ENCODE data around the gene GRAMD2A. TPM values are rescaled to one million over a fixed set of nuclear protein-coding genes. Genes with fewer than 3 reads are reported as not detected.
A peak's percentile ranks its signal among the peaks of the same experiment; 100 is the strongest.

Gene GRAMD2A
- total and polyA plus RNA-seq, 8 donors = 0.19 to 0.28 TPM; not detected in 6

DNA sequence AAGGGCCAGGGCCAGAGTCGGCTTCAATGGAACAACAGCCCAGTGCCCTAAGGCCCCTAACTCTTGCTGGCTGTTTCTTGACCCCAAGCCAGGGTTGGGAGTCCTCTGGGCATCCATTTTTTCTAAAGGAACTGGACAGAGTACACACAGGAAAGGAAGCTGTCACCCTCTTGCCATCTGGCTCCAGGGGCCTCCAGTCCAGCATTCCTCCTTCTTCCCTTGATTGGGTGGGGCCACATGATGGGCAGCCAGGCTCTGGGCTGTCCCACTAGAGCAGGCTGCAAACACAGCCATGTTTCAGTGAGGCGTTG lies 1.6 kb upstream of the GRAMD2A start:
- WGBS, 2 donors = 71 to 85% methylated on average over 2 of the region's 2 CpGs

DNA sequence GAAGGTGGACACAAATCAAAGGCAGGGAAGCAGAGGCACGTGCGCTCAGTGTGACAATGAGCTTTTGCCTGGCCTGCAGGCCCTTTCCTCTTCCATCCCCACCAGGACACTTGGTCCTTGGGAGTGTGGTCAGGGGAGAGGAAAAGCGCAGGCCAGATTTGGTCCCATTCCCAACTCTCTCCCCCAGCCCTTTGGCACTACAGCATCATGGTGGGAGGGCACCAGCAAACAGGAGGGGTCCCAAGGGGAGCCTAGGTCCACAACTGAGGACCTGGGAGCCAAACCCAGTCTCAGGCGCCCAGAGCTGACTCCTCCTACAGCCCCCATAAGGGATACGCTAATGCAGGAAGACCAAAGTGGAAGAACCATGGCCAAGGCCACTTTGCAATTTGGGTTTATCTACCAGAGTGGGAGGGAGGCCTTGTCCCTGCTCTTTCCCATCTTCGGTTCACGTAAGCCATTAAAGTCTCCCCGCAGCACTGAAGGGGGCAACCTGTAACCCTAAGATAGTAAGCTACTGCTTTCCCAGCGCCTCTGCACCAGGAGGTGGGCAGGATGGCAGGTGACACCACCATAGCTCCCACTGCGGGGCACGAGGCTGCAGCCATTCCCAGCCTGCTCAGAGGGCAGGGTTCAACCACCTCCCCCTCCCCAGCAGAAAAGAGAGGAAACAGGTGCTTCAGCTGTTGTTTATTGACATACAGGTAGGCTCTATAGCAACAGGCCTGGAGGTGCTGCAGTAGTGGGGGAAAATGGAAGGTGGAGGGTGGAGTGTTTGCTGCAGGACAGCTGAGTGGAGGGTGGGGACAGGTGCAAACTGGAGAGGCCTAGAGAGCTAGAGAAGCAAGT lies 993 bp upstream of the GRAMD2A start:
- WGBS, 2 donors = 74% methylated on average over 11 of the region's 11 CpGs
- intact Hi-C loops (cut with DNase I) = loop anchor here in 1 of 3 donors (5.0 kb wide), 1 partner anchor 89 kb away; no protein-coding TSS in a partner anchor
- Histone ChIP-seq H3K9me3 (no peaks in the 10 kb centered on the region), H3K27me3 (peaks cover 0 to 3% (median 0%) of the 10 kb centered on the region in 4 donors), H3K4me3 (no peak overlapping the region), H3K4me1 (no peaks in the 10 kb centered on the region), H3K36me3 (peaks cover 3 to 27% (median 21%) of the 10 kb centered on the region in 3 donors), H3K27ac (no peak overlapping the region)
- ATAC-seq (no peak), DNase-seq (no peak), FAIRE-seq (no peak)
- TF ChIP-seq, protein P1, sequence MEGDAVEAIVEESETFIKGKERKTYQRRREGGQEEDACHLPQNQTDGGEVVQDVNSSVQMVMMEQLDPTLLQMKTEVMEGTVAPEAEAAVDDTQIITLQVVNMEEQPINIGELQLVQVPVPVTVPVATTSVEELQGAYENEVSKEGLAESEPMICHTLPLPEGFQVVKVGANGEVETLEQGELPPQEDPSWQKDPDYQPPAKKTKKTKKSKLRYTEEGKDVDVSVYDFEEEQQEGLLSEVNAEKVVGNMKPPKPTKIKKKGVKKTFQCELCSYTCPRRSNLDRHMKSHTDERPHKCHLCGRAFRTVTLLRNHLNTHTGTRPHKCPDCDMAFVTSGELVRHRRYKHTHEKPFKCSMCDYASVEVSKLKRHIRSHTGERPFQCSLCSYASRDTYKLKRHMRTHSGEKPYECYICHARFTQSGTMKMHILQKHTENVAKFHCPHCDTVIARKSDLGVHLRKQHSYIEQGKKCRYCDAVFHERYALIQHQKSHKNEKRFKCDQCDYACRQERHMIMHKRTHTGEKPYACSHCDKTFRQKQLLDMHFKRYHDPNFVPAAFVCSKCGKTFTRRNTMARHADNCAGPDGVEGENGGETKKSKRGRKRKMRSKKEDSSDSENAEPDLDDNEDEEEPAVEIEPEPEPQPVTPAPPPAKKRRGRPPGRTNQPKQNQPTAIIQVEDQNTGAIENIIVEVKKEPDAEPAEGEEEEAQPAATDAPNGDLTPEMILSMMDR (IDR thresholded peaks at IDR 0.05) = no peak

More for the DNA sequence above, 1.6 kb upstream of the GRAMD2A start:
- Histone ChIP-seq H3K27ac (no peak overlapping the region), H3K27me3 (peaks cover 0 to 3% (median 0%) of the 10 kb centered on the region in 4 donors), H3K36me3 (peaks cover 3 to 33% (median 21%) of the 10 kb centered on the region in 3 donors), H3K4me1 (no peaks in the 10 kb centered on the region), H3K9me3 (no peaks in the 10 kb centered on the region), H3K4me3 (no peak overlapping the region)
- TF ChIP-seq, protein P1 (IDR thresholded peaks at IDR 0.05) = no peak
- FAIRE-seq (no peak), ATAC-seq (no peak), DNase-seq (no peak)
- intact Hi-C loops (cut with DNase I) = loop anchor here in 1 of 3 donors (5.0 kb wide), 1 partner anchor 88 kb away; no protein-coding TSS in a partner anchor

DNA sequence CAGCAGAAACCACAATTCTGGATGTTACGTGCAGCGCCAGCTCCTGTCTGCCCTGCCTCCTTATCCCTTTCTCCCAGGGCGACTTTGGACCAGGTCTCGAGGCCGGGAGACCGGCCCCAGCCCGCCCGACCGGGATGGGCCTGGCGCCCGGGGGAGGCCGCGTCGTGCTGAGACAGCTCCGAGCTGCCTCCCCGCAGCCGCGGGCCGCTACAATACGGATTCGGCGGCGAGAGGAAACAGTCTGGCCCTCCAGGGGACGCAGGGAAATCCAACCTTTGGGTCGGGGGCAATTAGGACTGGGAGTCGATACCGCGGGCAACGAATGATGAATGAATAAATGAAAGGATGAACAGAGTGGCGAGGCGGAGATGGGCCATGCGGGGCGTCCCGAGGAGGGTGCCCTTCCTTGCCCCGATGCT lies 537 bp downstream of the GRAMD2A start:
- H3K36me3 ChIP-seq = peaks cover 0 to 12% (median 8%) of the 10 kb centered on the region in 3 donors
- intact Hi-C loops (cut with DNase I) = loop anchor here in 1 of 3 donors (5.0 kb wide), 1 partner anchor 90 kb away; no protein-coding TSS in a partner anchor
- H3K27ac ChIP-seq = no peak overlapping the region
- H3K4me3 ChIP-seq = peak overlapping the region in 2 of 4 donors; percentile 33 to 44
- TF ChIP-seq, protein P1 (IDR thresholded peaks at IDR 0.05) = no peak
- H3K27me3 ChIP-seq = peaks cover 0 to 3% (median 0%) of the 10 kb centered on the region in 4 donors
- no peaks in the 10 kb centered on the region for H3K4me1 ChIP-seq
- no peaks in the 10 kb centered on the region for H3K9me3 ChIP-seq
- DNase-seq = no peak
- 10 to 16% methylated on average over 35 of the region's 35 CpGs for WGBS, 2 donors
- ATAC-seq = peak in 2 of 4 donors; percentile 3 to 10
- no peak for FAIRE-seq

DNA sequence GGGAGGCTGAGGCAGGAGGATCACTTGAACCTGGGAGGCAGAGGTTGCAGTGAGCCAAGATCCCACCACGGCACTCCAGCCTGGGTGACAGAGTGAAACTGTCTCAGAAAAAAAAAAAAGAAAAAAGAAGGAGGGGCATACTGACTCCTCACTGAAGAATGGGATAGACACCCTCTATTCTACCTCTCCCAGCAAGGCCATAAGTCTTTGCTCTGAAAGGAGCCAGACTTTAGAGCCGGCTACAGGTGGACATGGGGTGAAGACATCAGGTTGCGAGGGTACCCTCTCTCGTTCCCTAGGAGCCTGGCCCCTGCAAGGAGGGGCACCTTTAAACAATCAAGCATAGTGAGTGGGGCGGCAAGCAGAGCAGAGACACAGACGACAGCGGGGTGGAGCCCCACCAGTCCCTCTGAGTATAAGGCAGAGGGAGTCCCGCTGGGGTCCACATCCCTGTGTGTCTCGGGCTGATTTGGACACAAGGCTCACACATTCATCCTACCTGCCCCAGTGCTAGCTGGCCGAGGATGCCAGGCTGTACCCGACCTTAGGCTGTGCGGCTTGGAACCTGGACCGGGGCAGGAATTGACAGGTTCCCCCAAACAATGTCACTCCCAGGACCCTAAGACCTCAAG lies 1.1 kb downstream of the GRAMD2A start:
- Histone ChIP-seq H3K27ac (no peak overlapping the region), H3K9me3 (no peaks in the 10 kb centered on the region), H3K36me3 (peaks cover 0 to 6% (median 3%) of the 10 kb centered on the region in 3 donors), H3K4me3 (no peak overlapping the region), H3K4me1 (no peaks in the 10 kb centered on the region), H3K27me3 (peaks cover 0 to 3% (median 0%) of the 10 kb centered on the region in 4 donors)
- intact Hi-C loops (cut with DNase I) = loop anchor here in 1 of 3 donors (5.0 kb wide), 1 partner anchor 91 kb away; no protein-coding TSS in a partner anchor
- 74 to 76% methylated on average over 13 of the region's 13 CpGs for WGBS, 2 donors
- TF ChIP-seq, protein P1 (IDR thresholded peaks at IDR 0.05) = no peak
- ATAC-seq (no peak), DNase-seq (no peak), FAIRE-seq (no peak)
